Measurements from ENCODE around the gene ANKS1A. TPM values are rescaled to one million over a fixed set of nuclear protein-coding genes. Genes with fewer than 3 reads are reported as not detected.

The ANKS1A gene
- total RNA-seq, 1 experiment from 2014 or later = 28.5 TPM

DNA sequence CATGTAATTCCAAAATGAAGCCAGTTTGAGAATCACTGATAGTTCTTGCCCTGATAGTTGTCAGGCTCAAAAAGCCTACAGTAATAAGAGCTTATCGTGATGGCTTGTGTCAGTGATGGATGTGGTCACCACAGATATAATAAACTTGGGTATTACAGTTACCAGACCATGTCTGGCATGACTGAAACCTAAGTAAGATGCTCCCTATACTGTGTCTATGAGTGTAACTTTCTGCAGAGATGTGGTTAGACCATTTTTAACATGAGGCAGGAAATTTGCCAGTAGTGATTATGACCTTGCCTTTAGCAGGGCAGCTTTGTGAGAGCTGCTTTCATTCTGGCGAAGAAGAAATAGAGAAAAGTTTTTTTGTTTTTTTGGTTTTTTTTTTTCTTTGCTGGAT, 90.2 kb downstream of the ANKS1A start:
- no peaks in the 10 kb centered on the region; the same call in 1 of the 2 replicates for H3K36me3 ChIP-seq (ENCODE audit: low read depth)
- no peaks in the 10 kb centered on the region for H4K20me1 ChIP-seq (ENCODE audit: insufficient read depth)
- DNase-seq = no peak
- no peak overlapping the region for H3K4me2 ChIP-seq
- no peaks in the 10 kb centered on the region for H3K79me2 ChIP-seq (ENCODE audit: low read depth)
- TF ChIP-seq, protein P1, sequence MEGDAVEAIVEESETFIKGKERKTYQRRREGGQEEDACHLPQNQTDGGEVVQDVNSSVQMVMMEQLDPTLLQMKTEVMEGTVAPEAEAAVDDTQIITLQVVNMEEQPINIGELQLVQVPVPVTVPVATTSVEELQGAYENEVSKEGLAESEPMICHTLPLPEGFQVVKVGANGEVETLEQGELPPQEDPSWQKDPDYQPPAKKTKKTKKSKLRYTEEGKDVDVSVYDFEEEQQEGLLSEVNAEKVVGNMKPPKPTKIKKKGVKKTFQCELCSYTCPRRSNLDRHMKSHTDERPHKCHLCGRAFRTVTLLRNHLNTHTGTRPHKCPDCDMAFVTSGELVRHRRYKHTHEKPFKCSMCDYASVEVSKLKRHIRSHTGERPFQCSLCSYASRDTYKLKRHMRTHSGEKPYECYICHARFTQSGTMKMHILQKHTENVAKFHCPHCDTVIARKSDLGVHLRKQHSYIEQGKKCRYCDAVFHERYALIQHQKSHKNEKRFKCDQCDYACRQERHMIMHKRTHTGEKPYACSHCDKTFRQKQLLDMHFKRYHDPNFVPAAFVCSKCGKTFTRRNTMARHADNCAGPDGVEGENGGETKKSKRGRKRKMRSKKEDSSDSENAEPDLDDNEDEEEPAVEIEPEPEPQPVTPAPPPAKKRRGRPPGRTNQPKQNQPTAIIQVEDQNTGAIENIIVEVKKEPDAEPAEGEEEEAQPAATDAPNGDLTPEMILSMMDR (conservative IDR thresholded peaks at IDR 0.05) = no peak
- no peak for TF ChIP-seq EZH2 (IDR thresholded peaks at IDR 0.05; ENCODE audit: low read depth)
- H3K4me1 ChIP-seq (replicated peaks; ENCODE audit: insufficient read depth) = no peaks in the 10 kb centered on the region
- H3K9me2 ChIP-seq (ENCODE audit: insufficient read depth) = no peaks in the 10 kb centered on the region
- intact Hi-C loops (cut with micrococcal nuclease; ENCODE audit: unreplicated experiment) = no loop called here
- 0 out of 2 replicates have a peak, but pooled peaks cover 4% of the 10 kb centered on the region for H3F3A ChIP-seq (ENCODE audit: insufficient read depth, low read depth)
- H3K9me3 ChIP-seq (ENCODE audit: insufficient read depth, low read depth) = no peaks in the 10 kb centered on the region
- H2AFZ ChIP-seq = no peak overlapping the region
- H3K4me3 ChIP-seq = no peak overlapping the region
- ChIA-PET POLR2A (ENCODE audit: unreplicated experiment) (no interaction called here), CTCF (interaction anchor here (0.7 kb wide), 1 partner anchor 12 kb away, joined by 6 read pairs; no protein-coding TSS in a partner anchor)
- no TSS peak for BruUV-seq (replicated peaks)
- H3K27ac ChIP-seq = no peak overlapping the region
- H3K27me3 ChIP-seq (ENCODE audit: insufficient read depth, low read depth) = no peaks in the 10 kb centered on the region

DNA sequence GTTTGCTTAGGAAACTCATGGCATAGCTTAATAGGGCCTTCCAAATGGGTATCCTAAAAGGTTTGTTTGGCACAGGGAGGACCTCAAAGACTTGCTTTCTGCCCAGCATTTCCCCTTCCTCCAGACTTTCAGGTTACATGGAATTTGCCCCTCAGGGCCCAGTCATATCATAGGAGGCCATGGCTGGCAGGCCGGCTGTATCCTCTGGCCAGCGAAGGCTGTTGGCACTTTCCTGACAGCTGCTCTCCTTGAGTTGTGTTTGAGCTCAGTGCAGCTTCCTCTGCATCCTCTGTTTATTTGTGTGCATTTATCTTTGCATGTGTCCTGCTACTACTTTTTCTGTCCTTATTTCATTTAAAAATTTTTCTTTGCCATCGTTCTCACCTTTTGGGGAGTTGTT, 90.9 kb downstream of the ANKS1A start:
- Histone ChIP-seq H3F3A (ENCODE audit: insufficient read depth, low read depth) (0 out of 2 replicates have a peak, but pooled peaks cover 4% of the 10 kb centered on the region), H3K27ac (no peak overlapping the region), H3K36me3 (ENCODE audit: low read depth) (no peaks in the 10 kb centered on the region; the same call in 1 of the 2 replicates), H3K4me2 (no peak overlapping the region), H3K9me2 (ENCODE audit: insufficient read depth) (no peaks in the 10 kb centered on the region), H3K79me2 (ENCODE audit: low read depth) (no peaks in the 10 kb centered on the region), H4K20me1 (ENCODE audit: insufficient read depth) (no peaks in the 10 kb centered on the region), H3K9me3 (ENCODE audit: insufficient read depth, low read depth) (no peaks in the 10 kb centered on the region), H2AFZ (no peak overlapping the region), H3K4me3 (no peak overlapping the region), H3K4me1 (replicated peaks; ENCODE audit: insufficient read depth) (no peaks in the 10 kb centered on the region), H3K27me3 (ENCODE audit: insufficient read depth, low read depth) (no peaks in the 10 kb centered on the region)
- no TSS peak for BruUV-seq (replicated peaks)
- ChIA-PET CTCF (no interaction called here), POLR2A (ENCODE audit: unreplicated experiment) (no interaction called here)
- intact Hi-C loops (cut with micrococcal nuclease; ENCODE audit: unreplicated experiment) = no loop called here
- TF ChIP-seq, protein P1 (conservative IDR thresholded peaks at IDR 0.05) = no peak
- TF ChIP-seq EZH2 (IDR thresholded peaks at IDR 0.05; ENCODE audit: low read depth) = no peak
- DNase-seq = no peak

DNA sequence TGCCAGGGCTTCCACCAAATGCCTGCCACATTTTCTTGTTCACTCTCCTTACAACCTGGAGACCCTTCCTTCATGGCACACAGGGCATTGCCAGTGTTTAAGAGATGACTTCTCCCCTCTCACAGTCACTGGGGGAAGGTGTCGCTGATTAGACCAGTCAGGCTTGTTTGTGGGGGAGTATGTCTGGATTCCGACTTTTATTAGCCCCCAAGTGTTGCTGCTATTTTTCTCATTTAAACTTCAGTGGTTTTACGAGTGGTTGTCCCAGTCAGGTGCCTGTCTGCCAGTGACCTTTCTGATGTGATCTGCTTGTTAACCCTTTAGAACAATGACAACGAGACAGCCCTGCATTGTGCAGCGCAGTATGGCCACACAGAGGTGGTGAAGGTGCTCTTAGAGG, 92.3 kb downstream of the ANKS1A start:
- TF ChIP-seq, protein P1 (conservative IDR thresholded peaks at IDR 0.05) = no peak
- TF ChIP-seq EZH2 (IDR thresholded peaks at IDR 0.05; ENCODE audit: low read depth) = no peak
- H3F3A ChIP-seq (ENCODE audit: insufficient read depth, low read depth) = 0 out of 2 replicates have a peak, but pooled peaks cover 4% of the 10 kb centered on the region
- no peak overlapping the region for H3K27ac ChIP-seq
- H3K4me2 ChIP-seq = no peak overlapping the region
- POLR2A ChIA-PET (ENCODE audit: unreplicated experiment) = no interaction called here
- H3K9me3 ChIP-seq (ENCODE audit: insufficient read depth, low read depth) = no peaks in the 10 kb centered on the region
- no peaks in the 10 kb centered on the region for H3K4me1 ChIP-seq (replicated peaks; ENCODE audit: insufficient read depth)
- BruUV-seq (replicated peaks) = no TSS peak
- H3K79me2 ChIP-seq (ENCODE audit: low read depth) = no peaks in the 10 kb centered on the region
- H3K9me2 ChIP-seq (ENCODE audit: insufficient read depth) = no peaks in the 10 kb centered on the region
- no peak overlapping the region for H3K4me3 ChIP-seq
- DNase-seq = no peak
- CTCF ChIA-PET = no interaction called here
- peaks cover 1% of the 10 kb centered on the region; the same call in 1 of the 2 replicates for H4K20me1 ChIP-seq (ENCODE audit: insufficient read depth)
- H3K27me3 ChIP-seq (ENCODE audit: insufficient read depth, low read depth) = no peaks in the 10 kb centered on the region
- no peak overlapping the region for H2AFZ ChIP-seq
- no peaks in the 10 kb centered on the region; the same call in 1 of the 2 replicates for H3K36me3 ChIP-seq (ENCODE audit: low read depth)
- intact Hi-C loops (cut with micrococcal nuclease; ENCODE audit: unreplicated experiment) = no loop called here

Data from PC-9 (cell line).